ENCODE data around the gene BAZ2B.

BAZ2B gene

DNA sequence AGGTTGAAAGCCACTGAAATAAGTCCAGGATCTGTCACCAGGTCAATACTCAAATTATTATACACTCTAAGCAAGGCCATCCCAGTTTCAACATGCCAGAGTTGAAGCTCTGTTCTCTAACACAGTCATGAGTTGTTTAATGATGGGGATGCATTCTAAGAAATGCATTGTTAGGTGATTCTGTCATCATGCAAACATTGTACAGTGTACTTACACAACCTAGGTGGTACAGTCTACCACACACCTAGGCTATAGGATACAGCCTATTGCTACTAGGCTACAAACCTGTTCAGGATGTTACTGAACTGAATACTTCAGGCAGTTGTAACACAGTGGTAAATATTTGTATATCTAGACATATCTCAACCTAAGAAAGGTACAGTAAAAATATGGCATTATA is 162.2 kb downstream of the BAZ2B start:
- no peak for TF ChIP-seq CTCF (IDR thresholded peaks at IDR 0.05; ENCODE audit: borderline replicate concordance, extremely low read depth, low read length, poor library complexity, severe bottlenecking)
- TF ChIP-seq EZH2 (IDR thresholded peaks at IDR 0.05; ENCODE audit: borderline replicate concordance, low read depth, low read length, severe bottlenecking): no peak
- no peak for ATAC-seq (ENCODE audit: insufficient read depth, low read depth)
- no peak overlapping the region for H3K9ac ChIP-seq (ENCODE audit: low read depth, low read length)
- no peaks in the 10 kb centered on the region for H3K27me3 ChIP-seq (ENCODE audit: insufficient read depth, low read length, poor library complexity)
- H2AFZ ChIP-seq (ENCODE audit: low read depth, low read length): no peak overlapping the region
- H3K4me3 ChIP-seq (ENCODE audit: low read depth in 1 of 2, low read length in 2 of 2): no peak overlapping the region
- H4K20me1 ChIP-seq (ENCODE audit: insufficient read depth, low read length): no peaks in the 10 kb centered on the region
- peaks cover 32% of the 10 kb centered on the region for H3K4me1 ChIP-seq (ENCODE audit: insufficient read depth, low read length)
- H3K9me3 ChIP-seq (ENCODE audit: insufficient read depth, low read length, severe bottlenecking): no peaks in the 10 kb centered on the region
- no peaks in the 10 kb centered on the region for H3K79me2 ChIP-seq (ENCODE audit: insufficient read depth, low read length)
- no peak overlapping the region for H3K4me2 ChIP-seq (ENCODE audit: insufficient read depth, low read length)
- DNase-seq: no peak
- H3K27ac ChIP-seq (ENCODE audit: low read length): no peak overlapping the region
- no peaks in the 10 kb centered on the region for H3K36me3 ChIP-seq (ENCODE audit: insufficient read depth, low read length)

DNA sequence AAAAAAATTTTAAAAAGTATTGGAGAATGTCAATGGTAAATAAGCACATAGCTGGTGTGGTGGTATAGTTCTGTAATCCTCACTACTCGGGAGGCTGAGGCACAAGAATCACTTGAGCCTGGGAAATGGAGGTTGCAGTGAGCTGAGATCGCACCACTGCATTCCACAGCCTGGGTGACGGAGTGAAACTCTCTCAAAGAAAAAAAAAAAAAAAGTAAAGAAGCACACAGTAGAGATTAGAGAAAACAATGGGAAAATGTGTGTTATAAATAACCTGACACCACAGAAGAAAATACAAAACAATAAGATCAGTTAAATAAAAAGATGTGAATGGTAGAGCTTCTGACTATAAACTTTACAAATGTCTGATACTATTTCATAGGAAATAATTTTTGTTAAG is 166.2 kb downstream of the BAZ2B start:
- Histone ChIP-seq H2AFZ (ENCODE audit: low read depth, low read length) (no peak overlapping the region), H3K79me2 (ENCODE audit: insufficient read depth, low read length) (no peaks in the 10 kb centered on the region), H3K36me3 (ENCODE audit: insufficient read depth, low read length) (peaks cover 9% of the 10 kb centered on the region; the same call in 1 of the 2 replicates), H4K20me1 (ENCODE audit: insufficient read depth, low read length) (no peaks in the 10 kb centered on the region), H3K27me3 (ENCODE audit: insufficient read depth, low read length, poor library complexity) (no peaks in the 10 kb centered on the region), H3K4me3 (ENCODE audit: low read depth in 1 of 2, low read length in 2 of 2) (no peak overlapping the region), H3K4me1 (ENCODE audit: insufficient read depth, low read length) (peaks cover 8% of the 10 kb centered on the region), H3K4me2 (ENCODE audit: insufficient read depth, low read length) (no peak overlapping the region), H3K9ac (ENCODE audit: low read depth, low read length) (no peak overlapping the region), H3K9me3 (ENCODE audit: insufficient read depth, low read length, severe bottlenecking) (peaks cover 2% of the 10 kb centered on the region), H3K27ac (ENCODE audit: low read length) (no peak overlapping the region)
- TF ChIP-seq EZH2 (IDR thresholded peaks at IDR 0.05; ENCODE audit: borderline replicate concordance, low read depth, low read length, severe bottlenecking): no peak
- no peak for TF ChIP-seq CTCF (IDR thresholded peaks at IDR 0.05; ENCODE audit: borderline replicate concordance, extremely low read depth, low read length, poor library complexity, severe bottlenecking)
- no peak for ATAC-seq (ENCODE audit: insufficient read depth, low read depth)
- no peak for DNase-seq

- Histone ChIP-seq H3K9ac (ENCODE audit: low read depth, low read length) (no peak overlapping the region), H3K27ac (ENCODE audit: low read length) (no peak overlapping the region), H2AFZ (ENCODE audit: low read depth, low read length) (no peak overlapping the region), H3K27me3 (ENCODE audit: insufficient read depth, low read length, poor library complexity) (no peaks in the 10 kb centered on the region), H3K4me3 (ENCODE audit: low read depth in 1 of 2, low read length in 2 of 2) (no peak overlapping the region), H3K4me2 (ENCODE audit: insufficient read depth, low read length) (no peak overlapping the region), H3K36me3 (ENCODE audit: insufficient read depth, low read length) (peaks cover 13% of the 10 kb centered on the region; the same call in 1 of the 2 replicates), H4K20me1 (ENCODE audit: insufficient read depth, low read length) (no peaks in the 10 kb centered on the region), H3K9me3 (ENCODE audit: insufficient read depth, low read length, severe bottlenecking) (peaks cover 2% of the 10 kb centered on the region), H3K79me2 (ENCODE audit: insufficient read depth, low read length) (no peaks in the 10 kb centered on the region), H3K4me1 (ENCODE audit: insufficient read depth, low read length) (peaks cover 2% of the 10 kb centered on the region; the same call in 1 of the 2 replicates)
- TF ChIP-seq EZH2 (IDR thresholded peaks at IDR 0.05; ENCODE audit: borderline replicate concordance, low read depth, low read length, severe bottlenecking) (no peak), CTCF (IDR thresholded peaks at IDR 0.05; ENCODE audit: borderline replicate concordance, extremely low read depth, low read length, poor library complexity, severe bottlenecking) (no peak)
- DNase-seq: no peak
- ATAC-seq (ENCODE audit: insufficient read depth, low read depth): no peak
Observed at GRCh38 chr2:159449504-159450124, 166.7 kb downstream of the BAZ2B start.
